ENCODE measurements around the gene TMTC4.

Gene TMTC4

DNA sequence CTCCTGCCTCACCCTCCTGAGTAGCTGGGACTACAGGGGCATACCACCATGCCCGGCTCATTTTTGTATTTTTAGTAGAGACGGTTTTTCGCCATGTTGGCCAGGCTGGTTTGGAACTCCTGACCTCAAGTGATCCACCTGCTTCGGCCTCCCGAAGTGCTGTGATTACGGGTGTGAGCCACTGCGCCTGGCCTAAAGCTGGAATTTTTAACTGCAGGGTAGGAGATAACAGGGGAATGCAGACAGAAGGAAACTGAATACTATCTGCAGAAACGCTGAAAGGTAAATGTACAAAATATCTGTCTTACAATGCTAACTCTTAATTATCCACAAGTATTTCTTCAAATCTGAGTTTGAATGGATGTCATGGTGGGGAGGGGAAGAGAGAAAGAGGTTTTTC, 13.8 kb downstream of the TMTC4 start:
- Mint-ChIP-seq H3K36me3 (ENCODE audit: insufficient read depth) (peaks cover 19% of the 10 kb centered on the region), H3K4me1 (peaks cover 24% of the 10 kb centered on the region), H3K9me3 (no peaks in the 10 kb centered on the region), H3K27ac (ENCODE audit: low read depth) (no peak overlapping the region), H3K4me3 (no peak overlapping the region), H3K27me3 (no peaks in the 10 kb centered on the region)
- ATAC-seq (replicated peaks; ENCODE audit: extremely low read depth, poor library complexity, severe bottlenecking) (no peak), DNase-seq (ENCODE audit: low spot score in 2 of 2) (no peak)

GRCh38 chr13:100659578-100659977, 15.0 kb downstream of the TMTC4 start:
- no peak for ATAC-seq (replicated peaks; ENCODE audit: extremely low read depth, poor library complexity, severe bottlenecking)
- peaks cover 26% of the 10 kb centered on the region for H3K36me3 Mint-ChIP-seq (ENCODE audit: insufficient read depth)
- no peak for DNase-seq (ENCODE audit: low spot score in 2 of 2)
- H3K4me3 Mint-ChIP-seq: no peak overlapping the region
- H3K27ac Mint-ChIP-seq (ENCODE audit: low read depth): no peak overlapping the region
- no peaks in the 10 kb centered on the region for H3K27me3 Mint-ChIP-seq
- H3K9me3 Mint-ChIP-seq: no peaks in the 10 kb centered on the region
- peaks cover 17% of the 10 kb centered on the region for H3K4me1 Mint-ChIP-seq

DNA sequence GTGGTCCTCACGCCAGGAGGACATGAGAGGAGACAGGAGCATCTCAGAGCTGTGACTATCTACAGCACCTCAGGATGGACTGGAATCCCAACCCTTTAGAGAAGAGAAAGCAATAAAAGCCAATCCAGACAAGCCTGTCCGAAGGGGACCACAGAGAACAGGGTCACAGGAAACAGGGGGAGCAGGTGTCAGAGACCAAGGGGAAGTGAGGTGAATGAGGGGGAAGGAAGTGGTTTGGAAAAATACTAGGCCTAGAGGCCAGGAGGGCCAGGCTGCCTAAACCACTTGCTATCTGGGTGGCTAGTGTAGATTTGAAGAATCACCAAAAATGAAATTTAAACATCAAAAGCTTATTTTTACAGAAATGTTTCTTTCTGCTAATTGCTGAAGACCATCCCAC, 16.2 kb downstream of the TMTC4 start:
- Mint-ChIP-seq H3K4me1 (peaks cover 15% of the 10 kb centered on the region), H3K27me3 (no peaks in the 10 kb centered on the region), H3K36me3 (ENCODE audit: insufficient read depth) (peaks cover 27% of the 10 kb centered on the region), H3K27ac (ENCODE audit: low read depth) (peak overlapping the region; percentile 36), H3K9me3 (no peaks in the 10 kb centered on the region), H3K4me3 (peak overlapping the region; percentile 31)
- ATAC-seq (replicated peaks; ENCODE audit: extremely low read depth, poor library complexity, severe bottlenecking) (peak; percentile 65), DNase-seq (ENCODE audit: low spot score in 2 of 2) (no peak)

GRCh38 chr13:100657881-100658315, 16.7 kb downstream of the TMTC4 start:
- H3K4me3 Mint-ChIP-seq: peak overlapping the region; percentile 31
- H3K27me3 Mint-ChIP-seq: no peaks in the 10 kb centered on the region

DNA sequence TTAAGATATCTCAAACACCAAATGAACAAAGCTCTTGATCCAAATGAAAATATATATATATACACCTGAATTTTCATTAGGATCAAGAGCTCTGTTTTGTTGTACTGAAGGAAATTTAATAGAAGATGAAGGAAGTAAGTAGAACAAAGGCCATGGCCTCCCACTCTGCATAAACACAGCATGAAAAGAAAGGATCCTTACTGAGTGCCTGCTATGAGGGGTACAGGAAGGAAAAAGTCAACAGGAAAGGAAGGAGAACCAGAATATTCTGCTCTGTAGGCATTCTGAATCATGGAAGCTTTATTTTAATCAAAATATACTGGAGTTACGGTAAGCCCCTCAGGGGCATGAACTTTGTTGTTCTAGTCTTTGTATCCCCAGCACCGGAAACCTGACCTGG, 22.1 kb downstream of the TMTC4 start:
- Mint-ChIP-seq H3K36me3 (ENCODE audit: insufficient read depth) (peaks cover 22% of the 10 kb centered on the region), H3K27ac (ENCODE audit: low read depth) (no peak overlapping the region), H3K4me1 (no peaks in the 10 kb centered on the region), H3K27me3 (no peaks in the 10 kb centered on the region), H3K4me3 (no peak overlapping the region), H3K9me3 (no peaks in the 10 kb centered on the region)
- ATAC-seq (replicated peaks; ENCODE audit: extremely low read depth, poor library complexity, severe bottlenecking) (no peak), DNase-seq (ENCODE audit: low spot score in 2 of 2) (no peak)

More at GRCh38 chr13:100657881-100658315, 16.7 kb downstream of the TMTC4 start:
- Mint-ChIP-seq H3K9me3 (no peaks in the 10 kb centered on the region), H3K27ac (ENCODE audit: low read depth) (peak overlapping the region; percentile 36), H3K4me1 (peaks cover 15% of the 10 kb centered on the region), H3K36me3 (ENCODE audit: insufficient read depth) (peaks cover 29% of the 10 kb centered on the region)
- no peak for DNase-seq (ENCODE audit: low spot score in 2 of 2)
- ATAC-seq (replicated peaks; ENCODE audit: extremely low read depth, poor library complexity, severe bottlenecking): no peak

DNA sequence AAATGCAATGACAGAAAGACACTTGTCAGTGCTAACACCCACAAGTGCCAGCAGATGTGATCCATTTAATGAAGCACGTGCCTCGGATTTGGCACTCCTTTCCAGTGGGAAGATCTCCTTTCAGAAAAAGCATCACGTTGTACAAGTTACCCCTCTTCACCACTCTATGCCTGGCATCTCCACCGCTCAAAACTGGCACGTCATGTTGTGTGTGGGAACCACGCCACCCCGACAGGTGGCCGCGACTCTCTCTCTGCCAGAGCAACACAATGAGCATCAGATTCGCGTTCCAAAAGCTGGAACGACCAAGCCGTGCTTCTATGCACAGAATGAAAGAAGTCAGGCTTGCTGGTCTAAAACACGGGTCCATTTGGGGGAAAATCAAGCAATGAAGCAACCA, 24.3 kb downstream of the TMTC4 start:
- no peaks in the 10 kb centered on the region for H3K9me3 Mint-ChIP-seq
- ATAC-seq (replicated peaks; ENCODE audit: extremely low read depth, poor library complexity, severe bottlenecking): no peak

DNA sequence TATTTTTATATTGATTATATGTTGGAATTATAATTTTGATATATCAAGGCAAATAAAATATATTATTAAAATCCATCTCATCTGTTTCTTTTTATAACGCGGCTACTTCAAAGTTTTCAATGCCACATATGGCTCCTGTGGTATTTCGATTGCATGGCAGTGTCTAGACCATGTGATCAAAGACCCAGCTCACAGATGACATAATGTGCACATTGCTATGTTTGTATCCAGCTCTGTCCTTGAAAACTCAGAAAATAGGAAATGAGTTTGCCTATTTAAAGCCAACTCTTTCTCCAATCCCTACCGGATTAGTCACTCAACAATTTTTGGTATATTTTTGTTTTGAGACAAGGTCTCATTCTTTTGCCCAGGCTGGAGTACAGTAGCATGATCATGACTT, 26.2 kb downstream of the TMTC4 start:
- H3K36me3 Mint-ChIP-seq (ENCODE audit: insufficient read depth): peaks cover 11% of the 10 kb centered on the region
- H3K27ac Mint-ChIP-seq (ENCODE audit: low read depth): no peak overlapping the region
- no peaks in the 10 kb centered on the region for H3K9me3 Mint-ChIP-seq
- no peak for DNase-seq (ENCODE audit: low spot score in 2 of 2)
- H3K4me3 Mint-ChIP-seq: no peak overlapping the region
- no peaks in the 10 kb centered on the region for H3K4me1 Mint-ChIP-seq
- H3K27me3 Mint-ChIP-seq: no peaks in the 10 kb centered on the region
- no peak for ATAC-seq (replicated peaks; ENCODE audit: extremely low read depth, poor library complexity, severe bottlenecking)

More for the DNA sequence above, 24.3 kb downstream of the TMTC4 start:
- H3K27me3 Mint-ChIP-seq: no peaks in the 10 kb centered on the region
- H3K36me3 Mint-ChIP-seq (ENCODE audit: insufficient read depth): peaks cover 14% of the 10 kb centered on the region
- no peak overlapping the region for H3K4me3 Mint-ChIP-seq
- no peaks in the 10 kb centered on the region for H3K4me1 Mint-ChIP-seq
- no peak overlapping the region for H3K27ac Mint-ChIP-seq (ENCODE audit: low read depth)
- no peak for DNase-seq (ENCODE audit: low spot score in 2 of 2)

- ATAC-seq (replicated peaks; ENCODE audit: extremely low read depth, poor library complexity, severe bottlenecking) (no peak), DNase-seq (ENCODE audit: low spot score in 2 of 2) (no peak)
- Mint-ChIP-seq H3K27me3 (no peaks in the 10 kb centered on the region), H3K4me3 (no peak overlapping the region), H3K36me3 (ENCODE audit: insufficient read depth) (peaks cover 12% of the 10 kb centered on the region), H3K4me1 (no peaks in the 10 kb centered on the region), H3K9me3 (no peaks in the 10 kb centered on the region), H3K27ac (ENCODE audit: low read depth) (no peak overlapping the region)
Observed at GRCh38 chr13:100646871-100647270, 27.7 kb downstream of the TMTC4 start.

- DNase-seq (ENCODE audit: low spot score in 2 of 2) (no peak), ATAC-seq (replicated peaks; ENCODE audit: extremely low read depth, poor library complexity, severe bottlenecking) (no peak)
- Mint-ChIP-seq H3K36me3 (ENCODE audit: insufficient read depth) (peaks cover 17% of the 10 kb centered on the region), H3K27ac (ENCODE audit: low read depth) (no peak overlapping the region), H3K4me1 (no peaks in the 10 kb centered on the region), H3K27me3 (no peaks in the 10 kb centered on the region), H3K4me3 (no peak overlapping the region), H3K9me3 (no peaks in the 10 kb centered on the region)
Observed at GRCh38 chr13:100646030-100646673, 28.4 kb downstream of the TMTC4 start.

DNA sequence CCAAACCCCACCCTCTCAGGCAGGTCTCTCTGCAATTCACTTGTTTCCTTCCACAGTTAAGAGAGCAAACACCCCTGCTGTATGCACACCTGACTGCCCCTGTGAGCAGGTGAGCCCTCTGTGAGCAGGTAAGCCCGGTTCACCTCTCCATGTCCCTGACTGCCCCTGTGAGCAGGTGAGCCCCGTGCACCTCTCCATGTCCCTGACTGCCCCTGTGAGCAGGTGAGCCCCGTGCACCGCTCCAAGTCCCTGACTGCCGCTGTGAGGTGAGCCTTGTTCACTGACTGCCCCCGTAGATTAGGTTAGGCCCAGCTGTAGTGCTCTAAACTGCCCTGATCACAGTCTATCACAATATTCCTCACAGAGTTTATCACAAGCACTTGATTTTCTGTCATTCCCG, 29.2 kb downstream of the TMTC4 start:
- ATAC-seq (replicated peaks; ENCODE audit: extremely low read depth, poor library complexity, severe bottlenecking): no peak
- H3K36me3 Mint-ChIP-seq (ENCODE audit: insufficient read depth): peaks cover 17% of the 10 kb centered on the region
- H3K4me1 Mint-ChIP-seq: no peaks in the 10 kb centered on the region
- DNase-seq (ENCODE audit: low spot score in 2 of 2): no peak
- no peaks in the 10 kb centered on the region for H3K9me3 Mint-ChIP-seq
- no peaks in the 10 kb centered on the region for H3K27me3 Mint-ChIP-seq
- no peak overlapping the region for H3K4me3 Mint-ChIP-seq
- H3K27ac Mint-ChIP-seq (ENCODE audit: low read depth): peak overlapping the region; percentile 41

DNA sequence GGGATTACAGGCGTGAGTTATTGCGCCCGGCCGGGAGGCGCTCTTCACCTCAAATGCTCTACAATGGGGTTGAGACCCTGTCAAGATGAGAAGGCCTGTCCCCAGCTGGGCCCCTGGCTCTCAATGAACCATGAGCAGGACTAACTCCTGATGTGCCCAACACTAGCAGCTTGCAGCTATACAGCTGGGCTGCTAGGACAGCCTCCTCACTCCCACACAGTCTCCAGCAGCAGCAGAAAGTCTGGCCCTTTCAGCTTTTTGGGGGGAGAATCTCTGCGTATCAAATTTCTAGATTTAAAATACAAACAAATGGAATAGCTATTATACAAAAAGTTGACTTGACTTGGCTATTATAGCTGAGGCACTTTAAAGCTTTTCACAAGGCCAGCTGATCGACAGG, 30.2 kb downstream of the TMTC4 start:
- Mint-ChIP-seq H3K4me3 (no peak overlapping the region), H3K4me1 (no peaks in the 10 kb centered on the region), H3K9me3 (no peaks in the 10 kb centered on the region), H3K36me3 (ENCODE audit: insufficient read depth) (peaks cover 16% of the 10 kb centered on the region), H3K27ac (ENCODE audit: low read depth) (no peak overlapping the region), H3K27me3 (no peaks in the 10 kb centered on the region)
- no peak for ATAC-seq (replicated peaks; ENCODE audit: extremely low read depth, poor library complexity, severe bottlenecking)
- no peak for DNase-seq (ENCODE audit: low spot score in 2 of 2)

GRCh38 chr13:100637796-100638195, 36.8 kb downstream of the TMTC4 start:
- ATAC-seq (replicated peaks; ENCODE audit: extremely low read depth, poor library complexity, severe bottlenecking): no peak
- no peak for DNase-seq (ENCODE audit: low spot score in 2 of 2)
- Mint-ChIP-seq H3K27me3 (no peaks in the 10 kb centered on the region), H3K36me3 (ENCODE audit: insufficient read depth) (peaks cover 23% of the 10 kb centered on the region), H3K9me3 (no peaks in the 10 kb centered on the region), H3K27ac (ENCODE audit: low read depth) (no peak overlapping the region), H3K4me3 (no peak overlapping the region), H3K4me1 (no peaks in the 10 kb centered on the region)

GRCh38 chr13:100637380-100637779, 37.2 kb downstream of the TMTC4 start:
- H3K27me3 Mint-ChIP-seq: no peaks in the 10 kb centered on the region
- H3K9me3 Mint-ChIP-seq: no peaks in the 10 kb centered on the region
- H3K4me3 Mint-ChIP-seq: no peak overlapping the region
- ATAC-seq (replicated peaks; ENCODE audit: extremely low read depth, poor library complexity, severe bottlenecking): no peak
- no peak overlapping the region for H3K27ac Mint-ChIP-seq (ENCODE audit: low read depth)
- peaks cover 23% of the 10 kb centered on the region for H3K36me3 Mint-ChIP-seq (ENCODE audit: insufficient read depth)
- no peaks in the 10 kb centered on the region for H3K4me1 Mint-ChIP-seq
- no peak for DNase-seq (ENCODE audit: low spot score in 2 of 2)
